Measurements from ENCODE around the gene ADAM29. TPM values are rescaled to one million over a fixed set of nuclear protein-coding genes. Genes with fewer than 3 reads are reported as not detected.
"Not testable (repeated sequence)": the region's sequence is repeated elsewhere in the genome, so short reads cannot be mapped to it uniquely, and the experiment has no call there.

Gene ADAM29
- total and polyA plus RNA-seq, 9 of the 15 experiments (the other 6 are each of a cell fraction or from before 2014, with no cell fraction given): not detected

DNA sequence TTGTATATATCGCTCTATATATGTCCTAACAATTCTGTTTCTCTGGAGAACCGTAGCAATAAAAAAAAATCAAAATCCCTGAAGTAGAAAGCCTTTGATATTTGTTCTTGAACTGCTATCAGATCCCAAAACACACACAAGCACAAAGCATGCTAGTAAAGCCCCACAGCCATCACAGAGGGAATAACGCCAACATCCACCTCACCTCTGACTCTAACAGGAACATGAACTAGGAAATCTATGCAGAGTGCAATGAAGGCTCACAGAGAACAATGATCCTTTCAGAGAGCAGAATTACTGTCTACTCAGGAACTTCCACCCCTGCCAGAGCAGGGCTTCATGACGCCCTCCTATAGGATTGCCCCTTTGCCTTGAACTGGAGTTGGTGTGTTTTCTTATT is 45.0 kb upstream of the ADAM29 start:
- H3K9me1 ChIP-seq (ENCODE audit: control insufficient read depth, insufficient read depth, low read length); H3K27ac ChIP-seq (ENCODE audit: extremely low read depth, low read depth, low read length); CTCF ChIA-PET (ENCODE audit: low intra/inter-chr PET ratio); H3K79me2 ChIP-seq (ENCODE audit: control insufficient read depth, insufficient read depth, low read length); H3K4me1 ChIP-seq (replicated peaks in 1 of 2; ENCODE audit: control insufficient read depth in 2 of 2, insufficient read depth in 2 of 2, low read length in 2 of 2); H2AFZ ChIP-seq (ENCODE audit: low read depth, low read length); H3K9me3 ChIP-seq (replicated peaks; ENCODE audit: control insufficient read depth, insufficient read depth, low read depth, low read length); H3K4me2 ChIP-seq (ENCODE audit: insufficient read depth, low read length); in situ Hi-C loops (cut with MboI); H3K9ac ChIP-seq (ENCODE audit: insufficient read depth in 1 of 2, low read depth in 2 of 2, low read length in 2 of 2); H4K20me1 ChIP-seq (replicated peaks; ENCODE audit: control insufficient read depth, insufficient read depth, low read length); H3K36me3 ChIP-seq (ENCODE audit: control insufficient read depth, insufficient read depth, low read length); FAIRE-seq; H3K27me3 ChIP-seq (ENCODE audit: control insufficient read depth in 2 of 2, insufficient read depth in 2 of 2, low read length in 2 of 2); H3K4me3 ChIP-seq; BruUV-seq (replicated peaks); DNase-seq (ENCODE audit: extremely low read depth in 1 of 4, low spot score in 3 of 4); POLR2A ChIA-PET; ATAC-seq: not testable (repeated sequence)
- 0% methylated on average over 3 of the region's 4 CpGs for WGBS (ENCODE audit: insufficient coverage, low coverage, missing lambda C conversion rate)
- intact Hi-C loops (cut with micrococcal nuclease): loop anchor here (10.0 kb wide), 1 partner anchor 662 kb away; no protein-coding TSS in a partner anchor

DNA sequence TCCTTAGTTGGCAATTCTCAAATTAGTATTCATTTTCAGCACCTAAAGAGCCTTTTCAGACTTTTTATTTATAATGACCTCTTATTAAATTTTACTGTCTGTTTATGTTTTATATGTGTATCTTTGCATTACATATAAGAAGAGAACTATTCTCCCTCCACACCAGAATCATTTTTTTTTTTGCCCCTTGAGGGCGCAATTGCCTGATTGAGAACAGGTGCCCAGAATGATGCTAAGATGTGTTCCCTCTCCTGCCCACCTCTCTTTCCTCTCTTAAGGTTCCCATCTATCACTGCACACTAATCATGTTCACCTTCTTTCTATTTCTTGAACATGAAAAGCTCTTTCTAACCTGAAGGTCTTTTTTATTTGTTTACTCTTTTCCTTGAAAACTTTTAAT is 44.2 kb upstream of the ADAM29 start:
- TF ChIP-seq MEIS2 (IDR thresholded peaks at IDR 0.05; ENCODE audit: partially characterized antibody) (no peak), PRMT5 (CRISPR knock-in tag; IDR thresholded peaks at IDR 0.05) (no peak)
- TF ChIP-seq, protein P1, sequence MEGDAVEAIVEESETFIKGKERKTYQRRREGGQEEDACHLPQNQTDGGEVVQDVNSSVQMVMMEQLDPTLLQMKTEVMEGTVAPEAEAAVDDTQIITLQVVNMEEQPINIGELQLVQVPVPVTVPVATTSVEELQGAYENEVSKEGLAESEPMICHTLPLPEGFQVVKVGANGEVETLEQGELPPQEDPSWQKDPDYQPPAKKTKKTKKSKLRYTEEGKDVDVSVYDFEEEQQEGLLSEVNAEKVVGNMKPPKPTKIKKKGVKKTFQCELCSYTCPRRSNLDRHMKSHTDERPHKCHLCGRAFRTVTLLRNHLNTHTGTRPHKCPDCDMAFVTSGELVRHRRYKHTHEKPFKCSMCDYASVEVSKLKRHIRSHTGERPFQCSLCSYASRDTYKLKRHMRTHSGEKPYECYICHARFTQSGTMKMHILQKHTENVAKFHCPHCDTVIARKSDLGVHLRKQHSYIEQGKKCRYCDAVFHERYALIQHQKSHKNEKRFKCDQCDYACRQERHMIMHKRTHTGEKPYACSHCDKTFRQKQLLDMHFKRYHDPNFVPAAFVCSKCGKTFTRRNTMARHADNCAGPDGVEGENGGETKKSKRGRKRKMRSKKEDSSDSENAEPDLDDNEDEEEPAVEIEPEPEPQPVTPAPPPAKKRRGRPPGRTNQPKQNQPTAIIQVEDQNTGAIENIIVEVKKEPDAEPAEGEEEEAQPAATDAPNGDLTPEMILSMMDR (IDR thresholded peaks at IDR 0.05 in 2 of 3, conservative IDR thresholded peaks at IDR 0.05 in 1 of 3; ENCODE audit: insufficient read depth in 2 of 3, low read depth in 1 of 3, low read length in 3 of 3): peak; percentile 11 to 28 (median 15); a peak in 2 of 6 replicates

More for the DNA sequence above, 44.2 kb upstream of the ADAM29 start:
- intact Hi-C loops (cut with micrococcal nuclease) (loop anchor here (10.0 kb wide), 1 partner anchor 661 kb away; no protein-coding TSS in a partner anchor), in situ Hi-C loops (cut with MboI) (no loop called here)
- Histone ChIP-seq H3K4me3 (no peak overlapping the region), H2AFZ (ENCODE audit: low read depth, low read length) (no peak overlapping the region), H3K27ac (ENCODE audit: extremely low read depth, low read depth, low read length) (no peak overlapping the region), H3K9ac (ENCODE audit: insufficient read depth in 1 of 2, low read depth in 2 of 2, low read length in 2 of 2) (no peak overlapping the region), H3K4me2 (ENCODE audit: insufficient read depth, low read length) (no peak overlapping the region), H3K4me1 (replicated peaks in 1 of 2; ENCODE audit: control insufficient read depth in 2 of 2, insufficient read depth in 2 of 2, low read length in 2 of 2) (no peaks in the 10 kb centered on the region), H3K27me3 (ENCODE audit: control insufficient read depth in 2 of 2, insufficient read depth in 2 of 2, low read length in 2 of 2) (no peaks in the 10 kb centered on the region), H4K20me1 (replicated peaks; ENCODE audit: control insufficient read depth, insufficient read depth, low read length) (no peaks in the 10 kb centered on the region), H3K36me3 (ENCODE audit: control insufficient read depth, insufficient read depth, low read length) (no peaks in the 10 kb centered on the region), H3K9me3 (replicated peaks; ENCODE audit: control insufficient read depth, insufficient read depth, low read depth, low read length) (no peaks in the 10 kb centered on the region), H3K9me1 (ENCODE audit: control insufficient read depth, insufficient read depth, low read length) (no peaks in the 10 kb centered on the region), H3K79me2 (ENCODE audit: control insufficient read depth, insufficient read depth, low read length) (no peaks in the 10 kb centered on the region)
- peak; percentile 40; the same call in 1 of the 3 replicates for ATAC-seq
- FAIRE-seq: peak; percentile 42
- ChIA-PET CTCF (ENCODE audit: low intra/inter-chr PET ratio) (no interaction called here), POLR2A (no interaction called here)
- DNase-seq (ENCODE audit: extremely low read depth in 1 of 4, low spot score in 3 of 4): peak; percentile 7 to 24 (median 14)
- WGBS (ENCODE audit: insufficient coverage, low coverage, missing lambda C conversion rate): 0% methylated on average over 1 of the region's 1 CpG
- no TSS peak for BruUV-seq (replicated peaks)
